Stimulated activated CD8-positive, alpha-beta memory T cell treated with anti-CD3 and anti-CD28 coated beads, Interleukin-12 subunit alpha, Interleukin-12 subunit beta, amount 100 ng/mL, for 4 hours (primary cell): Measurements from ENCODE around the gene TIGD1.

Experiments
- DNase-seq: peaks from one replicate; pipeline ENCODE4 v3.0.0-alpha.2; 2020; ENCODE audit warnings: low read depth

TIGD1 gene

DNA sequence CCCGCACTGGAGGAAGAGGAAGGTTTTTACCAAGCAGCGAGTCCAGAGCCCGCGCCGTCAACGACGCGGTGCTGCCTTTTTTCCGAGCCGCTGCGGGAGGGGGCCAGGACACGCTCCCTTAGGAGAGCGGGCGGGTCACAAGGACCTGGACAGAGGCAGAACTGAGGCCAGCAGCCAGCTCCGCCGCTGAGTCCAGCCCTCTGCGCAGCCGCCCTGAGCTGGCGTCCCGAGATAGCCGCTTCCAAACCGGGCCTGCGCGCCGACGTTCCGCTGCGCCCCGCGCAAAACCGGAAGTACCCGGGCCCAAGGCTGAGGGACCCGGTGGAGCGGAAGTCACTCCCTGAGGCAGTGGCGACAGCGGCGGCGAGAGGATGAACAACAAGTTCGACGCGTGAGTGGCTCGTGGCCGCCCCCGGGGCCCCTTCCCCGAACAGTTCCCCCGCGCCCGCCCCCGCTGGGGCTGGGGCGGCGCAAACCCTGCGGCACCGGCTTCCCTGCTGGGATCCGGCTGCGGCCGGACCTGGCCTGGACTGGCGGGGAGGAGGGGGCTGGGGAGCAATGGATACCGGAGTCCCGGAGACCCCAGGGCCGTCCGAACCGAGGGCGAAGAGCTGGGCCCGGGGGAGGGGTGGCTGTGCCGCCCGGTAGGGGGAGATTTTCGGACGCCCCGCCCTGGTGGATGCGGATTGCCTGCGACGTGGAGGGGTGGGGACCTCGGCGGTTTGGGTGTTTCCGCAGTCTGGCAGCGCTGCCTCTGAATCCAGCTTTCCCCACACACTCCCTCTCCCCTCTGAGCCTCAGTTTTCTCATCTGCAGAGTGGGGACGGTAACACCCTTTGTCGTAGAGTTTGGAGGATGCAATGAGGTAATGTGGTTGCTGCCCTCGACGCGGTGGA lies at the start of gene TIGD1, which contains the start of gene EIF4E2:
Gene TIGD1 (minus strand): TSS at position 204 of the 896 bp plus-strand sequence. CDS start 675 bp downstream, outside the sequence.
Gene EIF4E2 (plus strand): TSS at position 336 of the 896 bp plus-strand sequence. CDS start 36 bp downstream, at position 372.
- peak; percentile 85 for DNase-seq

DNA sequence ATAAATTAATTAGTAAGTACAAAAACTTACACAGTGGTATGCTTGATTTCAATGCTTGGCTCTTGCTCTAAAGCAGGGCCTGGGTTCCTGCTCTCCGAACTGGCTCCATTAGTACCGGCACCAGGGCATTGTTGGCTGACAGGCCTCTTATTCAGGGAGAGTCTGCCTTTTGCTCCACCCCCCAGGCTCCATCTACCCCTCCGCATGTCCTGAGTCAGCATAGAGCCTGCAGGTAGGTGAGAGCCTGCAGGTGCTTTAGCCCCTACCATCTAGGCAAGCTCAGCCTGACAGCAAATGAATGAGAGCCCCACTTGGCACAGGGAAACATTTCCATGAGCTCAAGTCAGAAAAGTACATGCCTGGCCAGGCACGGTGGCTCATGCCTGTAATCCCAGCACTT lies 47.9 kb upstream of the TIGD1 start:
- no peak for DNase-seq

DNA sequence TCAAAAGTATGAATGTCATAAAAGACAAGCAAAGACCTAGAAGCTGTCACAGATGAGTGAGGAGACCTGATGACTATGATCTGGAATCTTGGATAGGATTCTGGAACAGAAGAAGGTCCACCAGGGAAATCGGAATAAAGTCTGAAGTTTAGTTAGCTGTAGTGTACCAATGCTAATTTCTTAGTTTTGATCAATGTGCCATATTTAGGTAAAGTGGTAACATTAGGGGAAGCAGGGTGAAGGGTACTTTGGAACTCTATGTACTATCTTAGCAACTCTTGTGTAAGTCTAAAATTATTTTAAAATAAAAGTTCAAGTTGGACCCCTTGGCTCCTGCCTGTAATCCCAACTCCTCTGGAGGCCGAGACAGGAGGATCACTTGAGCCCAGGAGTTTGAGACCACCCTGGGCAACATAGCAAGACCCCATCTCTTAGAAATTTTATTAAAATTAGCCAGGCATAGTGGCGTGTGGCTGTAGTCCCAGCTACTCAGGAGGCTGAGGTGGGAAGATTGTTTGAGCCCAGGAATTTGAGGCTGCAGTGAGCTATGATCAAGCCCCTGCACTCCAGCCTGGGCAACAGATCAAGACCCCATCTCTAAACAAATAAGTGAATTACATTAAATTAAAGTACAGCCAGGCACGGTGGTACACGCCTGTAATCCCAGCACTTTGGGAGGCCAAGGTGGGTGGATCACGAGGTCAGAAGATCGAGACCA lies 47.2 kb upstream of the TIGD1 start:
- DNase-seq: no peak

DNA sequence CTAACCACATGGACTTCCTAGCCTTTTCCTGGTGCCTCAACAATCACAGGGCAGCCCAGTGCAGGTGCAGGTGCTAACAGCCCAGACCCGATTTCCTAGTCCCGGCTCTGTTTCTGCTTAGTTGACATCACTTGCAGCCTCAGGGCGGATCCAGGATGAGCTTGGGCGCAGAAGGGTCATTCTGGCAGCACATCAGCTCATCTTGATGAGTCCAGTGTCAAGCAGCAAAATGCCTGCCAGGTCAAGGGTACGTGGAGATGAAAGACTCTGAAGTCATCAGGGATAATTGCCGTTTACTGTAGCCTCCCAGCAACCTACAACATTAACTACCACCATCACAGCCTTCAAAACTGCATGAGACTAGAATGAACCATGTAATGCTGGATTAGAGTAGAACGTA lies 43.6 kb upstream of the TIGD1 start:
- DNase-seq: no peak

- DNase-seq: no peak
These were observed 42.5 kb upstream of the TIGD1 start for GRCh38 chr2:232592772-232593395.

DNA sequence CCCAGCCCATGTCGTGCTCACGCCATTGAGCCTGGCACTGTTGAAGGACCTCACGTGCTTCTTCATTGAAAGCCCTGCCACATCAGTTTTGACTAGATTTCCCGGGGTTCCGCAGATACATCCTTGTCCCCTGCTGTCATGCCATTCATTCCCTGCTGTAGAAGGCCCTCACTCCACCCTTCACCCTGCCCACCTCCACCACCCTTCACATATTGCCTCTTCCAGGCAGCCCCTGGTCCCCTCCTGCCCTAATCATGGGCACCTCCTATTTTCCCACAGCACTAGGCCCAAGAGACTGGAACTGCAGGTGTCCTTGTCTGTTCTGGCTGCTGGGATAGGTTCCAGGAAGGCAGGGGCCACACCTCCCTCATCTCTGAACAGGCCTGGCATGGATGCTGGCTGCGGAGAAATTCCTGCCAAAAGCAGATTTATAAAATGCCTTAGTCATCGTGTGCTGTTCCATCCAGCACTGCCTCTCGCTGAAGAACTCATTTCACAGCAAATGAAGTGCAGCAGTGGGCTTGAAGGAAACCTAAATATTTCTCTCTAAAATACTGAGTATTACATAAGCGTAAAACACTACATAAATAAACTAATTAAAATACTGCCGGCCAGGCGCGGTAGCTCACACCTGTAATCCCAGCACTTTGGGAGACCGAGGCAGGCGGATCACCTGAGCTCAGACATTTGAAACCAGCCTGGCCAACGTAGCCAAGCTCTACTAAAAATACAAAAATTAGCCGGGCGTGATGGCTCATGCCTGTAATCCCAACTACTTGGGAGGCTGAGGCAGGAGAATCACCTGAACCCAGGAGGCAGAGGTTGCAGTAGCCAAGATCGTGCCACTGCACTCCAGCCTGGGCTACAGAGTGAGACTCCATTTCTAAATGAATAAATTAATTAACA lies 38.6 kb upstream of the TIGD1 start:
- DNase-seq: no peak

GRCh38 chr2:232588031-232588430 lies 37.7 kb upstream of the TIGD1 start:
- no peak for DNase-seq

DNA sequence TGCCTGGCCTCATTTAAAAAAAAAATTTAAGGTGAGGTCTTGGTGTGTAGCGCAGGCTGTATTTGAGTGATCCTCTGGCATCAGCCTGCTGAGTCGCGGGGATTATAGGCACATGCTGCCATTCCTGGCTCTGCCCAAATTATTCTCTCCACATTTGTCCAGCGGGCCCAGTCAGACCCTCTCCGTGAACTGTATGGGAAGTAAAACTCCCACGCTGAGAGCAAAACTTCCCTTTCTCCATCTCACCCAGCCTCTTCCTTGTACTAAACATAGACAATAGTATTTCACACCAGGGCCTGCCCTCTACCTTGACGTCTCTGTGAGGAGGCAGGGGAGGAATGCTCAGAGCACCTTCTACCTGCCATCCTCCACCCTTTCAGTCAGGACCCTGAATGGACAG lies 37.2 kb upstream of the TIGD1 start:
- no peak for DNase-seq

- no peak for DNase-seq
These were observed 36.7 kb upstream of the TIGD1 start for GRCh38 chr2:232586943-232587505.

GRCh38 chr2:232584238-232584637 lies 33.9 kb upstream of the TIGD1 start:
- no peak for DNase-seq

DNA sequence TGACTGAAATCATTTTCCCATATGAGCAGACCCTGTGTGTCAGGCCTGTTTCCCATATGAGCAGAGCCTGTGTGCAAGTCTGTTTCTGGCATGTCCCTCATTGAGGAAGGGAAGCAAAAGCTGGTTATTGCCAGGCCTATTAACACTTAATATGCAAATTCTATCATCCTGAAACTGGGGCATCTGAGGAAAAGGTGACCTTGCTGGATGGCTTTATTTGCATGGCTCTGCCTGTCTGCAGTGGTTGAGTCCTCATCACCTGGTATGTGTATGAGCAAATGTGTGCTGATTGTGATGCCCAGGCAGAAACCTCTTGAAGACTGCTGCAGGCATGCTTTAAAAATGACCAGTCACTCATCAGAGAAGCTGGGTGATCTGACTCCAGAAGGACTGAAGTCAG lies 31.4 kb upstream of the TIGD1 start:
- DNase-seq: no peak

DNA sequence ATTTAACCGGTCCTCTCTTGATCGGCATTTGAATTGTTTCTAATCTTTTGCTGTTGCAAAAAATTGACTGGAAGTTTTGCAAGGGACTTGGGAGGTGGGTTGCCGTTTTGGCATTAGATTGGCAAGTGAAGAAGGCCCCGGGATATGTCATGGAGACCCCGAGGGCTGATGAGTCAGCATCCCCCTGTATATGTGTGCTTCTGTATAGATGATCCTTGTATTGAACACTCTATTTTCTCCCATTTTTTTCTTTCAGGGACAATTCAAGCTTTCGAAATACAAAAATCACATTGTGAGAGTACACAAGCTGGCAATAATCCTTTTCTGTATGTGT lies 30.3 kb upstream of the TIGD1 start:
- DNase-seq: no peak

DNA sequence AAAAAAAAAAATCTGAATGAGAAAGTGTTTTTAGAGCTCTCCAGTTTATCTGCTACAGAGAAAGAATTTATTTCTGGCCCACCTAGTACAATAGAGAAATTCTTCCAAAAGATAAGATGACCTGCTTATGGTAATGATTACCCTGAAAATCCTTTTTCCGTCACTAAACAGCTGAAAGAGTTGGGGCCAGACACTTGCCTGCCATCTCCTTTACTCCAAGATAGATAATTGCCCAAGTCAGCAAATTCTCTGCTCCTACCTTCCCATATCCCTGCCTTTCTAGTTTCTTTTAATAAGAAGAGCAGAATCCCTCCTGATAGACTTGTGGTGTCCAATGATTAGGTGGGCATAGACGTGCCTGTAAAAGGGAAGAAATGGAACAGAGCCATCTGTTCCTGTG lies 28.3 kb upstream of the TIGD1 start:
- no peak for DNase-seq

GRCh38 chr2:232577841-232578240 lies 27.5 kb upstream of the TIGD1 start:
- DNase-seq: no peak

GRCh38 chr2:232576995-232577394 lies 26.6 kb upstream of the TIGD1 start:
- DNase-seq: no peak

- DNase-seq: no peak
These were observed 25.0 kb upstream of the TIGD1 start for GRCh38 chr2:232575404-232575746.

DNA sequence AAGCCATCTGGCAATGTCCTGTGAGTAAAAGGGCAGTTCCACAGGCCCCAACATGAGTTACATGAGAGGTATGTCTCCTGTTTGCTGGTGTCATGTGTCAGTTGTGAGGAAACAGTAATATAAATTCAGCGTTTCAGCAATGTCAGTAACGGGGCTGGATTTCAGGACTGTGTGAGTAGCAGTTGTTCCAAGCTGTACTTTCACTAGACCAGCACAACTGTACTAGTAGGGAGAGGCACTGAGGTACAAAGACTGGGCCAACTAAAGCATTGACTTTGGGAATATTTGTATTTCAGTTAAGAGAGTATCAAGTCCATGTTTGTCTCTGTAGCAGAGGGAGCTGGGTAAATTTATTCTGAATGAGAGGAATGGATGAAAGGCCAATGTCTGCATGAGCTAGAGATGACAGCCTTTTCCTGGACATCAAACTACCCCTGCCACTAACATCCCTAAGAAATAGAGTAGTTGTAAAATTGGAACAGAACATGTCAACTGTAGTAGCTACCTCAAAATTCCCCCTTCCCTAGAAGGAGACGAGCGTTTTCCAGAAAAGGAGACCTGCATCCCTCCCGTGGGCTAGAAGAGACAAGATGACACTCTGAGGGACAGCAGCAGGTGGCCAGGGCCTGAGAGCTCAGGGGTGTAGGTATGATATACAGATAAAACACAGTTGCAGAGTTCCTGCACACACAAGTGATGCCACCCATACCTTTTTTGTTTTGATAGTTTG lies 24.5 kb upstream of the TIGD1 start:
- no peak for DNase-seq

GRCh38 chr2:232573771-232574435 lies 23.5 kb upstream of the TIGD1 start:
- DNase-seq: no peak

DNA sequence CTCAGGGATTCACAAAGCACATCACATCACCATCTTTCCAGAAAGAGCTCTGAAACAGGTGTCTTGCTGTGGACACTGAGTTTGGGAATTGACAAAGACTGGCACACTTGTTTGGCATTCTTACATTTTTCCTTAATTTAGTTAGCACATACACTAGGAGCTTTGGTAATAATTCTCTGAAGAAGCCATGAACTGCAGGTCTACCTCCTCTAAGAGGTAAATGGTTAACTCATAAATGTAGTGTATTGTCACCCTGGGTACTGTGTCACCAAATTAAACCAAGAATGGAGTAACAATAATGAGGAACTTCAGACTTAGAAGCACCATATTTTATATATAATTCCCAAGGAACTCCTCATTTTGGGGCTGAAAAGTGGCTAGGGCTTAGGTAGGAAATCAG lies 22.7 kb upstream of the TIGD1 start:
- no peak for DNase-seq

DNA sequence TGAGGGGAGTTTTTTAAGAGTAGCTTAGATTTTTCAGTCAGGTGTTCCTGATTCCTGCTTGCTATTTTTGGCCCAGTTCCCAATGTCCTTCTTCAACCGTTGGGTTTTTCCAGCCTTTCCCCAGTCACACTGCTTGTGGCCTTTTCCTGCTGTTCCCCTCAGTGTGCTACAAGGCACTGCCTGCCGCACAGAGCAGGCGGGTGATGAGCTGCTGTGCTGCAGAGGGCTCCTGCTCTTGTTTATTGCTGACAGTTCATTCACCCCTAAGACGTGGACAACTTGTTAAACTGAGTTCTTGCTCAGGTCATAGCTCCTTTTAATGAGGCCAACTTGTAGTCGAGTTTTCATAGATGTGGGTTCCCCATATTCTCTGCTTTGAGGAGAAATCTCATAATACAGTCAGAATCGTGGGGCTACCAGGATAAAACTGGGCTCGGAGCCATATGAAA lies 20.7 kb upstream of the TIGD1 start:
- no peak for DNase-seq
